ENCODE data around the gene RPS6KB1.
"Not testable (repeated sequence)": the region's sequence is repeated elsewhere in the genome, so short reads cannot be mapped to it uniquely, and the experiment has no call there.

DNA sequence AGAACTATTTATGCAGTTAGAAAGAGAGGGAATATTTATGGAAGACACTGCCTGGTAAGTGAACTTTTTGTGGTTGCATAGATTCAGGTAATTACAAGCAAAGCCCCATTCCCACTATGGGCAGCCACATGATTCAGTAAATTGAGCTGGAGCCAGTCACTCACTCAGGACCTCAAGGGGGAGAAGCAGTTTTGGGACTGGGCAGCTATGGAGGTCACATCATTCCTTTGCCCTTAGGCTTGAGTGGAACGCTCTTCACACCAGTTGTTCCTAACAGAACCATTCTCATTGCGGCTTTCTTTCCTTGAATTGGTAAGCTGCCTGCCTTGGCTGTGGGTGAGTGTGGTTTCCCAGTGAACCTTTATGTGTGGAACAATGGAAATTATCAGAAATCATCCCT, 37.2 kb downstream of the RPS6KB1 start:
- TF ChIP-seq YY1 (IDR thresholded peaks at IDR 0.05; ENCODE audit: insufficient read depth, insufficient read length); SUZ12 (IDR thresholded peaks at IDR 0.05; ENCODE audit: extremely low read depth, insufficient read depth, insufficient read length); ZNF274 (IDR thresholded peaks at IDR 0.05; ENCODE audit: low read depth, low read length): not testable (repeated sequence)
